Caco-2 (cell line): ENCODE data around the gene FOXF2. TPM values are rescaled to one million over a fixed set of nuclear protein-coding genes. Genes with fewer than 3 reads are reported as not detected.

ENCODE experiments used
- BruUV-seq: library from RNA; stranded (reverse); fragments of 400-500 nt; replicated peaks from 2 replicates; lab custom pipeline; 2021; lab: Mats Ljungman, UMichigan
- CTCF ChIA-PET: fragments of 300-600 bp; sonication (Branson Sonifier 250); formaldehyde crosslinking; loops from one replicate; lab custom pipeline; 2022; ENCODE audit warnings: antibody characterized with exemption; lab: Charles Lee
- POLR2A ChIA-PET: fragments of 300-600 bp; sonication (Branson Sonifier 250); formaldehyde crosslinking; loops from one replicate; lab custom pipeline; 2022; ENCODE audit warnings: antibody characterized with exemption; lab: Charles Lee
- DNase-seq, 2 experiments: peaks; one replicate each; pipeline versions ENCODE4 v3.0.0 to v3.0.0-alpha.2; 2020 to 2022
- H3K27me3 ChIP-seq: replicated peaks from 2 replicates; pipeline ENCODE4 v1.6.0; 2011; ENCODE audit warnings: low read length; ENCODE audit not compliant: control insufficient read depth, insufficient read depth
- H3K36me3 ChIP-seq: 2 replicates; pipeline ENCODE4 v1.5.1; 2011; ENCODE audit warnings: low read length; ENCODE audit not compliant: control insufficient read depth, insufficient read depth
- H3K4me1 ChIP-seq: fragments of 250-450 bp; sonication (Bioruptor Pico); 2 replicates; pipeline ENCODE4 v1.5.1; 2020; ENCODE audit warnings: mild to moderate bottlenecking
- H3K4me3 ChIP-seq: 2 replicates; pipeline ENCODE4 v1.5.1; 2011; ENCODE audit warnings: low read depth, mild to moderate bottlenecking, control low read depth, low read length
- H3K9me3 ChIP-seq: fragments of 250-450 bp; sonication (Bioruptor Pico); 2 replicates; pipeline ENCODE4 v1.5.1; 2020; ENCODE audit warnings: mild to moderate bottlenecking, moderate library complexity
- H3K27ac Mint-ChIP-seq: one replicate; pipeline ENCODE4 v1.8.0; 2022; ENCODE audit warnings: mixed read lengths; ENCODE audit not compliant: unreplicated experiment
- H3K27me3 Mint-ChIP-seq: one replicate; pipeline ENCODE4 v1.8.0; 2022; ENCODE audit warnings: mixed read lengths; ENCODE audit not compliant: insufficient read depth, unreplicated experiment
- H3K36me3 Mint-ChIP-seq: one replicate; pipeline ENCODE4 v1.8.0; 2022; ENCODE audit warnings: mild to moderate bottlenecking, mixed read lengths; ENCODE audit not compliant: insufficient read depth, unreplicated experiment
- H3K4me1 Mint-ChIP-seq: one replicate; pipeline ENCODE4 v1.8.0; 2022; ENCODE audit warnings: low read depth, mixed read lengths; ENCODE audit not compliant: unreplicated experiment
- H3K4me3 Mint-ChIP-seq: one replicate; pipeline ENCODE4 v1.8.0; 2022; ENCODE audit warnings: mild to moderate bottlenecking, moderate library complexity, mixed read lengths; ENCODE audit not compliant: unreplicated experiment
- H3K9me3 Mint-ChIP-seq: one replicate; pipeline ENCODE4 v1.8.0; 2022; ENCODE audit warnings: mixed read lengths; ENCODE audit not compliant: unreplicated experiment
- intact Hi-C: fragments of 100-400 bp; cut with micrococcal nuclease; formaldehyde crosslinking; loops from one replicate; pipeline ENCODE4 v1.10.0; 2022; ENCODE audit not compliant: unreplicated experiment
- total RNA-seq: library from RNA; stranded (reverse); gene quantifications from 2 replicates; pipeline ENCODE4 v1.2.3, GENCODE V29; 2022
- TF ChIP-seq, protein P1 (sequence below), 2 experiments: fragments of 200-600 bp in 1 of 2; IDR thresholded peaks; 1 replicate in 1 of 2; 2 replicates in 1 of 2; pipeline versions ENCODE4 v1.5.1 to v1.8.0; 2011 to 2022; ENCODE audit warnings: antibody characterized with exemption in 1 of 2, control low read depth in 1 of 2, inconsistent platforms in 1 of 2, low read depth in 1 of 2, low read length in 1 of 2, mild to moderate bottlenecking in 1 of 2, moderate library complexity in 1 of 2; ENCODE audit not compliant: insufficient read depth in 1 of 2, severe bottlenecking in 1 of 2, unreplicated experiment in 1 of 2

The FOXF2 gene
- total RNA-seq, 1 experiment from 2014 or later: 0.88 TPM

DNA sequence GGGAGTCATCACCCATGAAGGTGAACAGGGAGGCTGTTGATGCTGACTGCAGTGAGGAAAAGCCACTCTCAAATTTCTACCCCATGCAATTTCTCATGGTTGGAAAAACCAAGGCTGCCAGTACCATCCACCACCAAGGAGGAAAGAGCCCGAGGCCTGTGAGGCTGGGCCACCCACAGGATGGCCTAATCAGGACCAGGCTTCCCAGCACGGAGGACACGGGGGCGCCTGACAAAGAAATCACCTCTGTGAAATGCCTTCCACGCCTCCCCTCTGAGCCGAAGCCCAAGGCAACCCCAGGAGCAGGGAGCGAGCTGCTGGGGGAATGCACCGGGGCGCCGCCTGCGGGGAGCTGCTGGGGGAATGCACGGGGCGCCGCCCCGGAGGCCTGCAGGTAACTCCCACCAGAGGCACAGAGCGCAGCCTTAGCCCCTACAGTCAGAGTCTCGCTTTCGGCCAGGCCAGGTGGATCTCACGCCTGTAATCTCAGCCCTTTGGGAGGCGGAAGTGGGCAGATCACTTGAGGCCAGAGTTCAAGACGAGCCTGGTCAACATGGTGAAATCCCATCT lies 26.9 kb downstream of the FOXF2 start:
- Mint-ChIP-seq H3K36me3 (no peaks in the 10 kb centered on the region), H3K4me1 (no peaks in the 10 kb centered on the region), H3K4me3 (no peak overlapping the region), H3K27ac (no peak overlapping the region), H3K27me3 (no peaks in the 10 kb centered on the region), H3K9me3 (peaks cover 8% of the 10 kb centered on the region)
- POLR2A ChIA-PET: no interaction called here
- CTCF ChIA-PET: no interaction called here
- H3K9me3 ChIP-seq: peaks cover 10% of the 10 kb centered on the region; the same call in 1 of the 2 replicates
- BruUV-seq: no TSS peak
- TF ChIP-seq, protein P1, sequence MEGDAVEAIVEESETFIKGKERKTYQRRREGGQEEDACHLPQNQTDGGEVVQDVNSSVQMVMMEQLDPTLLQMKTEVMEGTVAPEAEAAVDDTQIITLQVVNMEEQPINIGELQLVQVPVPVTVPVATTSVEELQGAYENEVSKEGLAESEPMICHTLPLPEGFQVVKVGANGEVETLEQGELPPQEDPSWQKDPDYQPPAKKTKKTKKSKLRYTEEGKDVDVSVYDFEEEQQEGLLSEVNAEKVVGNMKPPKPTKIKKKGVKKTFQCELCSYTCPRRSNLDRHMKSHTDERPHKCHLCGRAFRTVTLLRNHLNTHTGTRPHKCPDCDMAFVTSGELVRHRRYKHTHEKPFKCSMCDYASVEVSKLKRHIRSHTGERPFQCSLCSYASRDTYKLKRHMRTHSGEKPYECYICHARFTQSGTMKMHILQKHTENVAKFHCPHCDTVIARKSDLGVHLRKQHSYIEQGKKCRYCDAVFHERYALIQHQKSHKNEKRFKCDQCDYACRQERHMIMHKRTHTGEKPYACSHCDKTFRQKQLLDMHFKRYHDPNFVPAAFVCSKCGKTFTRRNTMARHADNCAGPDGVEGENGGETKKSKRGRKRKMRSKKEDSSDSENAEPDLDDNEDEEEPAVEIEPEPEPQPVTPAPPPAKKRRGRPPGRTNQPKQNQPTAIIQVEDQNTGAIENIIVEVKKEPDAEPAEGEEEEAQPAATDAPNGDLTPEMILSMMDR (IDR thresholded peaks at IDR 0.05; ENCODE audit: insufficient read depth in 1 of 2, low read depth in 1 of 2, low read length in 1 of 2, severe bottlenecking in 1 of 2, unreplicated experiment in 1 of 2): no peak
- H3K36me3 ChIP-seq: no peaks in the 10 kb centered on the region
- H3K4me1 ChIP-seq: no peaks in the 10 kb centered on the region
- no peak for DNase-seq
- intact Hi-C loops: no loop called here
- H3K4me3 ChIP-seq: no peak overlapping the region
- no peaks in the 10 kb centered on the region for H3K27me3 ChIP-seq

DNA sequence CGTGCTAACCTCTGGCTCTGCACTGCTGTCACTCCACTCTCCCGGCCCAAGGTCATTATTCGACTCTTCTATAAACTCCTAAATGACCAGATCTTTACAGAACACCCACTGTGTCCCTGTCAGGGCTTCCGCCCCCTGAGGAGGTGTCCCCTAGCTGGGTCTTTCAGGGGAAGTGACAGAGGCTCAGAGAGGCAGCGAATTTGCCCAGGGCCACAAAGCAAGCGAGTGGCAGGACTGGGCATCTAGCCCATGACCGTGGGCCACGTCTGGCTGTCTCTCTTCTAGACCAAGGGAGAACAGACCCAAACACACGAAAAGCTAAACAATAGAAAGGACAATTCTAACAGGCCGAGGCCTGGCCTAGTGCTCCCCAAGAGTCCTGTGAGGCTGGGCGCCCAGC lies 27.4 kb downstream of the FOXF2 start:
- Mint-ChIP-seq H3K27me3 (no peaks in the 10 kb centered on the region), H3K9me3 (peaks cover 9% of the 10 kb centered on the region), H3K36me3 (no peaks in the 10 kb centered on the region), H3K4me1 (no peaks in the 10 kb centered on the region), H3K4me3 (no peak overlapping the region), H3K27ac (no peak overlapping the region)
- intact Hi-C loops: no loop called here
- DNase-seq: no peak
- TF ChIP-seq, protein P1 (IDR thresholded peaks at IDR 0.05; ENCODE audit: insufficient read depth in 1 of 2, low read depth in 1 of 2, low read length in 1 of 2, severe bottlenecking in 1 of 2, unreplicated experiment in 1 of 2): no peak
- CTCF ChIA-PET: no interaction called here
- BruUV-seq: no TSS peak
- POLR2A ChIA-PET: no interaction called here
- Histone ChIP-seq H3K4me3 (no peak overlapping the region), H3K4me1 (no peaks in the 10 kb centered on the region), H3K27me3 (no peaks in the 10 kb centered on the region), H3K9me3 (peaks cover 11% of the 10 kb centered on the region; the same call in 1 of the 2 replicates), H3K36me3 (no peaks in the 10 kb centered on the region)

DNA sequence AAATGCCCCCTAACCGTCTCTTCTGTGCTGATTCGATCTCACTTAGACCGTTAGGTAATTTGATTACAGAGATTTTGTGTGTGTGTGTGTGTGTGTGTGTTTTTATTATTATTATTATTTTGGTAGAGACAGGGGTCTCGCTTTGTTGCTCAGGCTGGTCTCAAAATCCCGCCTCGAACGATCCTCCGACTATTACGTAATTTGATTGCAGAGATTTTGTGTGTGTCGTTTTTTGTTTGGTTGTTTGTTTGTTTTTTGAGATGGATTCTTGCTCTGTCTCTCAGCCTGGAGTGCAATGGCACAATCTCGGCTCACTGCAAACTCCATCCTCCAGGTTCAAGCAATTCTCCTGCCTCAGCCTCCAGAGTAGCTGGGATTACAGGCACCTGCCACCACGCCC lies 28.3 kb downstream of the FOXF2 start:
- CTCF ChIA-PET: no interaction called here
- DNase-seq: no peak
- no peaks in the 10 kb centered on the region for H3K27me3 Mint-ChIP-seq

More for the DNA sequence above, 28.3 kb downstream of the FOXF2 start:
- intact Hi-C loops: no loop called here
- no TSS peak for BruUV-seq
- H3K36me3 ChIP-seq: no peaks in the 10 kb centered on the region
- no peaks in the 10 kb centered on the region for H3K4me1 ChIP-seq
- H3K9me3 ChIP-seq: peaks cover 11% of the 10 kb centered on the region; the same call in 1 of the 2 replicates
- TF ChIP-seq, protein P1 (IDR thresholded peaks at IDR 0.05; ENCODE audit: insufficient read depth in 1 of 2, low read depth in 1 of 2, low read length in 1 of 2, severe bottlenecking in 1 of 2, unreplicated experiment in 1 of 2): no peak
- Mint-ChIP-seq H3K9me3 (peaks cover 9% of the 10 kb centered on the region), H3K36me3 (no peaks in the 10 kb centered on the region), H3K4me3 (no peak overlapping the region), H3K27ac (no peak overlapping the region), H3K4me1 (no peaks in the 10 kb centered on the region)
- POLR2A ChIA-PET: no interaction called here
- no peaks in the 10 kb centered on the region for H3K27me3 ChIP-seq
- no peak overlapping the region for H3K4me3 ChIP-seq
